WTC11 (cell line): ENCODE measurements around the gene SLC23A1.

ENCODE experiments used
- CTCF ChIP-seq: fragments of 200-600 bp; IDR thresholded peaks from 2 replicates; pipeline ENCODE4 v1.8.0; 2022; ENCODE audit warnings: antibody characterized with exemption
- FOXJ3 ChIP-seq: sonication (generic); formaldehyde crosslinking; IDR thresholded peaks from 2 replicates; pipeline ENCODE4 v1.9.0; 2021; ENCODE audit warnings: missing genetic modification reagents, mild to moderate bottlenecking, borderline replicate concordance
- JUN ChIP-seq: sonication (generic); formaldehyde crosslinking; IDR thresholded peaks from 2 replicates; pipeline ENCODE4 v1.8.0; 2023; ENCODE audit warnings: mild to moderate bottlenecking, missing genetic modification reagents
- KAT7 ChIP-seq: sonication (generic); formaldehyde crosslinking; IDR thresholded peaks from 2 replicates; pipeline ENCODE4 v1.8.1; 2023; ENCODE audit warnings: missing genetic modification reagents, mild to moderate bottlenecking, borderline replicate concordance
- MAX ChIP-seq: sonication (generic); formaldehyde crosslinking; IDR thresholded peaks from 2 replicates; pipeline ENCODE4 v1.8.0; 2022; ENCODE audit warnings: mild to moderate bottlenecking, missing genetic modification reagents
- NR2C2 ChIP-seq: sonication (generic); formaldehyde crosslinking; IDR thresholded peaks from 2 replicates; pipeline ENCODE4 v1.8.0; 2022; ENCODE audit warnings: mild to moderate bottlenecking, missing genetic modification reagents
- PRDM15 ChIP-seq: sonication (generic); formaldehyde crosslinking; IDR thresholded peaks from 2 replicates; pipeline ENCODE4 v1.8.0; 2022; ENCODE audit warnings: missing genetic modification reagents
- SMAD4 ChIP-seq: sonication (generic); formaldehyde crosslinking; IDR thresholded peaks from 2 replicates; pipeline ENCODE4 v1.8.0; 2022; ENCODE audit warnings: mild to moderate bottlenecking, missing genetic modification reagents
- SP1 ChIP-seq: sonication (generic); formaldehyde crosslinking; conservative IDR thresholded peaks from 2 replicates; pipeline ENCODE4 v1.8.1; 2022; ENCODE audit warnings: missing genetic modification reagents
- TEAD4 ChIP-seq: sonication (generic); formaldehyde crosslinking; IDR thresholded peaks from 2 replicates; pipeline ENCODE4 v1.8.0; 2022; ENCODE audit warnings: mild to moderate bottlenecking, missing genetic modification reagents
- TF ChIP-seq, protein P1 (sequence below): sonication (generic); formaldehyde crosslinking; conservative IDR thresholded peaks from 2 replicates; pipeline ENCODE4 v1.8.1; 2022; ENCODE audit warnings: mild to moderate bottlenecking, missing genetic modification reagents
- TF ChIP-seq, protein P2 (sequence below): sonication (generic); formaldehyde crosslinking; IDR thresholded peaks from 2 replicates; pipeline ENCODE4 v1.8.1; 2023; ENCODE audit warnings: mild to moderate bottlenecking, missing genetic modification reagents, borderline replicate concordance

DNA sequence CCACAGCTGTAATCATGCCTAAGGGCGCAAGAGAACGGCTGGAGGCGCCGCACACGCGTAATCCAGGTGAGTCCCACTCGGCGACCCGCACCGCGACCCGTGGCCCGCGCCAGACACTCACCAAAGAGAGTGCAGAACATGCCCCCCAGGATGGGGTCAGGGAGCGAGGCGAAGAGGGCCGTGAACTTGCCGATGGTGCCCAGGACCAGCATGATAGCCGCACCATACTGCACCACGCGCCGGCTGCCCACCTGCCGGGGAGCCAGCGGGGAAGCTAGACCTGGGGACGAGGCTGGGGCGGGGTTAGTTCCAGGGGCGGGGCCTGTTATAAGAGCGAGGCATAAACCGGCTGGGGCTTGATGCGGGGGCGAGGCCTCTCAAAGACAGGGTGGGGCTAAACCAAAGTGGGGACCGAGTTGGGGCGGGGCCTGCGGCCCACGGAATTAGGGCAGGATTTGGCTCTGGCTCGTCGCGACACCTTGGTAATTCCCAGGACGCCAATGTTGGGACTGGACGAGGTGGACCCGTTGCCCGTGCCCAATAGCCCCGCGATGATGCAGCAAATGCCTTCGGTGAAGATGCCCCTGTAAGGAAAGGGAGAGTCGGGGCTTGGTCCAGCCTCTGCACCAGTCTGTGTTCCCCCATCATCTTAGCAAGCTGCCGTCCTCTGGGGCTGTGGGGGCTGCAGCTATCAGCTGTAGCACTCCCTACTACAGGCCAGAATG, 4.8 kb downstream of the SLC23A1 start:
- TF ChIP-seq KAT7 (CRISPR knock-in tag), result no peak
- TF ChIP-seq MAX (CRISPR knock-in tag), result no peak
- no peak for TF ChIP-seq FOXJ3
- no peak for TF ChIP-seq CTCF
- TF ChIP-seq, protein P1, sequence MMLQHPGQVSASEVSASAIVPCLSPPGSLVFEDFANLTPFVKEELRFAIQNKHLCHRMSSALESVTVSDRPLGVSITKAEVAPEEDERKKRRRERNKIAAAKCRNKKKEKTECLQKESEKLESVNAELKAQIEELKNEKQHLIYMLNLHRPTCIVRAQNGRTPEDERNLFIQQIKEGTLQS (CRISPR knock-in tag), result no peak
- TF ChIP-seq JUN (CRISPR knock-in tag), result no peak
- TF ChIP-seq SMAD4 (CRISPR knock-in tag), result no peak
- no peak for TF ChIP-seq NR2C2
- TF ChIP-seq SP1, result no peak
- TF ChIP-seq, protein P2, sequence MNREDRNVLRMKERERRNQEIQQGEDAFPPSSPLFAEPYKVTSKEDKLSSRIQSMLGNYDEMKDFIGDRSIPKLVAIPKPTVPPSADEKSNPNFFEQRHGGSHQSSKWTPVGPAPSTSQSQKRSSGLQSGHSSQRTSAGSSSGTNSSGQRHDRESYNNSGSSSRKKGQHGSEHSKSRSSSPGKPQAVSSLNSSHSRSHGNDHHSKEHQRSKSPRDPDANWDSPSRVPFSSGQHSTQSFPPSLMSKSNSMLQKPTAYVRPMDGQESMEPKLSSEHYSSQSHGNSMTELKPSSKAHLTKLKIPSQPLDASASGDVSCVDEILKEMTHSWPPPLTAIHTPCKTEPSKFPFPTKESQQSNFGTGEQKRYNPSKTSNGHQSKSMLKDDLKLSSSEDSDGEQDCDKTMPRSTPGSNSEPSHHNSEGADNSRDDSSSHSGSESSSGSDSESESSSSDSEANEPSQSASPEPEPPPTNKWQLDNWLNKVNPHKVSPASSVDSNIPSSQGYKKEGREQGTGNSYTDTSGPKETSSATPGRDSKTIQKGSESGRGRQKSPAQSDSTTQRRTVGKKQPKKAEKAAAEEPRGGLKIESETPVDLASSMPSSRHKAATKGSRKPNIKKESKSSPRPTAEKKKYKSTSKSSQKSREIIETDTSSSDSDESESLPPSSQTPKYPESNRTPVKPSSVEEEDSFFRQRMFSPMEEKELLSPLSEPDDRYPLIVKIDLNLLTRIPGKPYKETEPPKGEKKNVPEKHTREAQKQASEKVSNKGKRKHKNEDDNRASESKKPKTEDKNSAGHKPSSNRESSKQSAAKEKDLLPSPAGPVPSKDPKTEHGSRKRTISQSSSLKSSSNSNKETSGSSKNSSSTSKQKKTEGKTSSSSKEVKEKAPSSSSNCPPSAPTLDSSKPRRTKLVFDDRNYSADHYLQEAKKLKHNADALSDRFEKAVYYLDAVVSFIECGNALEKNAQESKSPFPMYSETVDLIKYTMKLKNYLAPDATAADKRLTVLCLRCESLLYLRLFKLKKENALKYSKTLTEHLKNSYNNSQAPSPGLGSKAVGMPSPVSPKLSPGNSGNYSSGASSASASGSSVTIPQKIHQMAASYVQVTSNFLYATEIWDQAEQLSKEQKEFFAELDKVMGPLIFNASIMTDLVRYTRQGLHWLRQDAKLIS (CRISPR knock-in tag), result no peak
- TF ChIP-seq PRDM15 (CRISPR knock-in tag), result no peak
- no peak for TF ChIP-seq TEAD4
